K562 (cell line): ENCODE data around the gene ATP5F1C. TPM values are rescaled to one million over a fixed set of nuclear protein-coding genes. Genes with fewer than 3 reads are reported as not detected.

Source experiments
- GABPB2 ChIP-seq: fragments of 250-450 bp; sonication (Bioruptor Pico); conservative IDR thresholded peaks from 2 replicates; pipeline ENCODE4 v1.5.1; 2021; ENCODE audit warnings: mild to moderate bottlenecking
- SMARCE1 ChIP-seq: fragments of 450-650 bp; IDR thresholded peaks from 2 replicates; pipeline ENCODE4 v1.7.1; 2016; ENCODE audit warnings: mild to moderate bottlenecking
- ZNF561 ChIP-seq: fragments of 450-650 bp; formaldehyde crosslinking; conservative IDR thresholded peaks from 2 replicates; pipeline ENCODE4 v1.4.0; 2020; ENCODE audit warnings: mild to moderate bottlenecking, moderate library complexity
- polyA plus RNA-seq, 8 experiments: library from polyadenylated mRNA; depleted of rRNA in 4 of 8; stranded (reverse) in 5 of 8; unstranded in 3 of 8; fragments of >200 nt; fragmentation: Nextera tagmentation in 2 of 8; fragmentation: Illumina TruSeq in 1 of 8; extraction: Ambion mirVana in 2 of 8; extraction: Trizol in 1 of 8; gene quantifications; 2 replicates each; pipeline versions ENCODE4 v1.2.1 to v1.2.3, GENCODE V29; 2011 to 2014; ENCODE audit warnings: inconsistent platforms in 1 of 8, missing spikeins in 1 of 8
- total RNA-seq, 7 experiments: library from RNA; depleted of rRNA in 6 of 7; stranded (reverse); fragments of >200 nt in 6 of 7; fragmentation: Illumina TruSeq in 2 of 7; extraction: Trizol in 2 of 7; gene quantifications; 2 replicates each; pipeline versions ENCODE4 v1.2.1 to v1.2.3, GENCODE V29; 2011 to 2021; ENCODE audit warnings: low replicate concordance in 1 of 7
- TF ChIP-seq, protein P1 (sequence below): sonication (generic); IDR thresholded peaks from 2 replicates; pipeline ENCODE4 v1.6.1; 2016
- TF ChIP-seq, protein P2 (sequence below), 2 experiments: IDR thresholded peaks; 2 replicates each; pipeline ENCODE4 v1.6.1; 2012; ENCODE audit warnings: improper control_type of control experiment in 2 of 2, low read depth in 2 of 2, low read length in 2 of 2, borderline replicate concordance in 1 of 2
- TF ChIP-seq, protein P3 (sequence below): fragments of 450-650 bp; IDR thresholded peaks from 2 replicates; pipeline ENCODE4 v1.6.1; 2016

ATP5F1C gene
- total and polyA plus RNA-seq, 9 of the 15 experiments (the other 6 are each of a cell fraction or from before 2014, with no cell fraction given) = 389 to 1,475 (median 559) TPM

DNA sequence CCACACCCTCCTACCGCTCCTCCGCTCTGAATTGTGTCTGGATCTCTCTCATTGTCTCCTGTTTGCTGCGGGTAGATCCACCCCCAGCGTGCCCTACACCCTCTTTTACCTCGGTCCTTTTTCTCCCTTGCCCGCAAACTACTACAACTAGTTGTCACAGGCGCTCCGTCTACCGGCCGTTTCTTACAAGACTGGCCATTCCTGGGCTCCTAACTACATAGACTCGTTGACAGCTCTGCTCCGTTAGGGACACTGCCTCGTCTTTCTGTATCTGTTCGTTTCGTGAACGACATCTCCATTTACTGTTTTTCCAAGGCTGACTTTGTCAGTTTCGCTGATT is 31.1 kb downstream of the ATP5F1C start (continued):
- TF ChIP-seq, protein P1, sequence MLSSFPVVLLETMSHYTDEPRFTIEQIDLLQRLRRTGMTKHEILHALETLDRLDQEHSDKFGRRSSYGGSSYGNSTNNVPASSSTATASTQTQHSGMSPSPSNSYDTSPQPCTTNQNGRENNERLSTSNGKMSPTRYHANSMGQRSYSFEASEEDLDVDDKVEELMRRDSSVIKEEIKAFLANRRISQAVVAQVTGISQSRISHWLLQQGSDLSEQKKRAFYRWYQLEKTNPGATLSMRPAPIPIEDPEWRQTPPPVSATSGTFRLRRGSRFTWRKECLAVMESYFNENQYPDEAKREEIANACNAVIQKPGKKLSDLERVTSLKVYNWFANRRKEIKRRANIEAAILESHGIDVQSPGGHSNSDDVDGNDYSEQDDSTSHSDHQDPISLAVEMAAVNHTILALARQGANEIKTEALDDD = peak; percentile 99
- TF ChIP-seq ZNF561 (CRISPR knock-in tag) (no peak), GABPB2 (CRISPR knock-in tag) (no peak), SMARCE1 (0 out of 2 replicates have a peak, but pooled peaks have one; percentile 20)
- TF ChIP-seq, protein P2, sequence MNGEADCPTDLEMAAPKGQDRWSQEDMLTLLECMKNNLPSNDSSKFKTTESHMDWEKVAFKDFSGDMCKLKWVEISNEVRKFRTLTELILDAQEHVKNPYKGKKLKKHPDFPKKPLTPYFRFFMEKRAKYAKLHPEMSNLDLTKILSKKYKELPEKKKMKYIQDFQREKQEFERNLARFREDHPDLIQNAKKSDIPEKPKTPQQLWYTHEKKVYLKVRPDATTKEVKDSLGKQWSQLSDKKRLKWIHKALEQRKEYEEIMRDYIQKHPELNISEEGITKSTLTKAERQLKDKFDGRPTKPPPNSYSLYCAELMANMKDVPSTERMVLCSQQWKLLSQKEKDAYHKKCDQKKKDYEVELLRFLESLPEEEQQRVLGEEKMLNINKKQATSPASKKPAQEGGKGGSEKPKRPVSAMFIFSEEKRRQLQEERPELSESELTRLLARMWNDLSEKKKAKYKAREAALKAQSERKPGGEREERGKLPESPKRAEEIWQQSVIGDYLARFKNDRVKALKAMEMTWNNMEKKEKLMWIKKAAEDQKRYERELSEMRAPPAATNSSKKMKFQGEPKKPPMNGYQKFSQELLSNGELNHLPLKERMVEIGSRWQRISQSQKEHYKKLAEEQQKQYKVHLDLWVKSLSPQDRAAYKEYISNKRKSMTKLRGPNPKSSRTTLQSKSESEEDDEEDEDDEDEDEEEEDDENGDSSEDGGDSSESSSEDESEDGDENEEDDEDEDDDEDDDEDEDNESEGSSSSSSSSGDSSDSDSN (IDR thresholded peaks at IDR 0.05; ENCODE audit: borderline replicate concordance in 1 of 2, low read depth in 2 of 2, low read length in 2 of 2) = 0 out of 4 replicates have a peak, but pooled peaks of 1 of the 2 experiments have one; percentile 58
- TF ChIP-seq, protein P3, sequence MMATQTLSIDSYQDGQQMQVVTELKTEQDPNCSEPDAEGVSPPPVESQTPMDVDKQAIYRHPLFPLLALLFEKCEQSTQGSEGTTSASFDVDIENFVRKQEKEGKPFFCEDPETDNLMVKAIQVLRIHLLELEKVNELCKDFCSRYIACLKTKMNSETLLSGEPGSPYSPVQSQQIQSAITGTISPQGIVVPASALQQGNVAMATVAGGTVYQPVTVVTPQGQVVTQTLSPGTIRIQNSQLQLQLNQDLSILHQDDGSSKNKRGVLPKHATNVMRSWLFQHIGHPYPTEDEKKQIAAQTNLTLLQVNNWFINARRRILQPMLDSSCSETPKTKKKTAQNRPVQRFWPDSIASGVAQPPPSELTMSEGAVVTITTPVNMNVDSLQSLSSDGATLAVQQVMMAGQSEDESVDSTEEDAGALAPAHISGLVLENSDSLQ = peak; percentile 22; the same call in 1 of the 2 replicates
- TF ChIP-seq, all 486 proteins: peak for 12
